GM23248 (cell line): ENCODE measurements around the gene WDR74.

Source experiments
- EZH2 ChIP-seq: fragments of 200-600 bp; sonication (generic); IDR thresholded peaks from 2 replicates; pipeline ENCODE4 v1.6.1; 2018; ENCODE audit warnings: antibody characterized with exemption, mild to moderate bottlenecking; ENCODE audit not compliant: insufficient read depth, poor library complexity, severe bottlenecking
- EZH2phosphoT487 ChIP-seq: fragments of 200-600 bp; sonication (generic); IDR thresholded peaks from 2 replicates; pipeline ENCODE4 v1.6.1; 2018; ENCODE audit warnings: antibody characterized with exemption, moderate library complexity, mild to moderate bottlenecking, low read depth; ENCODE audit not compliant: insufficient read depth

DNA sequence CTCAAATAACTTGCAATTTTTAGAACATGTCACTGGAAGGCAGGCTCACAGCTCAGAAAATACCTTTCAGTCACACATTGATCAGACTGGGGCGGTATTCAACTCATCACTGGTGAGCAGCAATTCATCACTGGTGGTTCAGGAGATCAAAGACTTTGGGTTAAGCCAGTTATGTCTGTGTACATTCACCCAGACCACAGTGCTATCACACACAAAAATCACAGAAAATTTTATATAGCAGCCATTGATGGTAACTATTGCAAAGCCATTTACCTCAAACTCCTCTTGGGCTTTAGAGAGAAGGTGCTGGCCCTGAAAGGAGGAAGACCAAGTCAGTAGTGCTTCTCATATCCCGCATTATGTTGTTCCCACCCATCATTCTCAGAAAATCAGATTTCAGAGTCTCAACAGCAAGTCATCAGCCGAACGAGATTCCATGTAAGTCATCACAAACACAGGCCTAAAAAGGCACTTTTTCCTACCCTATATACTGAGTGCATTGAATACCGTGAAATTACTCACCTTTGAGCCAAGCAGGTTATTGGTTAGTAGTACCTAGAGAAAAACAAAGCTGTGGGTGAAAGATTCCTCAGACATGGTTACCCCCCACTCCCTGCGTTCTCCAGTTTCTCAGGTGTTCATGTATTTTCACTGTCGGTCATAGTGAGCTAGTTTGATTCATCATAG is 14.0 kb upstream of the WDR74 start:
- TF ChIP-seq EZH2phosphoT487 (no peak), EZH2 (no peak)
